NCI-H1417 (cell line): ENCODE results near the gene BTNL9.
A peak's percentile ranks its signal among the peaks of the same experiment; 100 is the strongest.
"Not testable (repeated sequence)": the region's sequence is repeated elsewhere in the genome, so short reads cannot be mapped to it uniquely, and the experiment has no call there.

Experiments used
- DNase-seq, 3 experiments: peaks; one replicate each; lab custom pipeline; 2025; lab: John Stamatoyannopoulos, UW

BTNL9 gene

DNA sequence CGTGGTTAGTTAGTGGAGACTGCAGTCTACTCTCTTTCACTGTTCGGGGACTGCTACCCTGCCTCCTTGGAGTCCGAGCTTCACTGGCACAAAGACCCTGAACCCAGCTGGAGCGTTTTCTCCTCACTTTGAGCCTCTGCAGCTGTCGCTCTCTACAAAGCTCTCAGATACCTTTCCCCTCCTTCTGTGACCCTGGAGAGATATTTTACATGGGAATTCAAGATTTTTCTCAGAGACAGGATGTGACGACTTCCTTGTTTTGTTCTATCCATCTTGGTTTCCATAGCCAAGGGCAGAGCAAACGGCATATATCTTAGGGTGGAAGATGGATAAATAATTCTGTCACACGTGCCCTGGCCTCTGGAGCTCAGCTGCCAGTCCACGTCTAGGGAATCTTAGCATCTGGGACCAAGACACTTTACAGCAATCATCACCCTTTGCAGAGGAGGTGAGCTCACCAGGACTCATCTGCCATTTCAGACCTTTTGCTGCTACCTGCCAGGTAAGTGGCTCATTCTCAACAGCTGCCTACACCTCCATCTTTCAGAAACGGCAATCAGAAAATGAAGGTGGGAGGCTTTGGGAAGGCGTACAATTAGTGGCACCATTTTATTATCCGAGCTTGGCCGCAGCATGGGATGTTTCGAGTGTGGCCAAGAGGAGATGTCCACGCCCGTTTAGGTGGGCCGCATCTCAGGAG is at the start of gene BTNL9:
Gene BTNL9 (plus strand): TSS at position 336 of the 700 bp plus-strand sequence. CDS start 5,224 bp downstream, outside the sequence.
- no peak for DNase-seq

DNA sequence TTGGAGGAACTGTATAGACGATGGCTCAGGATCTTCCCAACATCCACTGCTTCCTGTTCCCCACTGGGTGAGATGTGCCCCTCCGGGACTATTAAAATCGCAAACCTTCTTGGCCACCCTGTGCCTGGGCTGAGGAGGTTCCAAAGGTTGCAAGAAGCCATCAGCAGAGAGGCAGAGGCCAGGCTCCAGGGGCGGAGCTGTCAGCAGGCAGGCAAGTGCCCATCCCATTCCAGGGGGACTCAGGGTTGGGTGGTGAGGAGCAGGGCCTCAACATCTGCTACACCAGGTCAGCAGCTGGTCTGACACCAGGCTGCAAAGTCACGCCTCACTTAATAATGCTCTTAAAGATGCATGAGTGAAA is 49.2 kb upstream of the BTNL9 start:
- no peak for DNase-seq

DNA sequence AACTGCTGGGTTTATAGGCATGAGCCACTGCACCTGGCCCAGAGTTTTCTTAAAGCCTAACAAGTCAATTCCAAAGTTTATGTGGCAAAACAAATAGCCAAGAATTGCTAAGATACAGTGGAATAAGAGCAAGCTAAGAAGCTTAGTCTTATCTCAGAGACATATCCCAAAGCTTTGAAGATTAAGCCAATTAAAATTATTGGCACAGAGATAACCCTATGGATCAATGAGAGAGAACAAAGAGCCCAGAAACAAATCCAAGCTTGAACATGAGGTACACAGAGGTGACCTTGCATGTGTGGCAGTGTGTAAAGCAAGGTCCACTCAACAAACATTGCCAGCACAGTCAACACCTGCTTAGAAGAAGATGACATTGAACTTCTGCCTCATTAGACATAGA is 38.1 kb upstream of the BTNL9 start:
- DNase-seq, result no peak

DNA sequence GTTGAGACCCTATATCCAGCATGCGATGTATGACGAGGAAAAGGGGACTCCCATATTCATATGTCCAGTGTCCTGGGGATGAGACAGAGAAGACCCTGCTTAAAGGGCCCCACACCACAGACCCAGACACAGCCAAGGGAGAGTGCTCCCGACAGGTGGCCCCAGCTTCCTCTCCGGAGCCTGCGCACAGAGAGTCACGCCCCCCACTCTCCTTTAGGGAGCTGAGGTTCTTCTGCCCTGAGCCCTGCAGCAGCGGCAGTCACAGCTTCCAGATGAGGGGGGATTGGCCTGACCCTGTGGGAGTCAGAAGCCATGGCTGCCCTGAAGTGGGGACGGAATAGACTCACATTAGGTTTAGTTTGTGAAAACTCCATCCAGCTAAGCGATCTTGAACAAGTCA is 34.3 kb upstream of the BTNL9 start:
- peak in 1 of 3 experiments; percentile 0 for DNase-seq

DNA sequence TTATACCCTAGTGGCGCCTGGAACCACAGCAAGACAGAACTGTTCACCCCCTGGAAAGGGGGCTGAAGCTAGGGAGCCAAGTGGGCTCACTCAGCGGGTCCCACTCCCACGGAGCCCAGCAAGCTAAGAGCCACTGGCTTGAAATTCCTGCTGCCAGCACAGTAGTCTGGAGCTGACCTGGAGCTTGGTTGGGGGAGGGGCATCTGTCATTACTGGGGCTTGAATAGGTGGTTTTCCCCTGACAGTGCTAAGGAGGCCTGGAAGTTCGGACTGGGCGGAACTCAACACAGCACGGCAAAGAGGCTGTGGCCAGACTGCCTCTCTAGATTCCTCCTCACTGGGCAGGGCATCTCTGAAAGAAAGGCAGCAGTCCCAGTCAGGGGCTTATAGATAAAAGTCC is 31.9 kb upstream of the BTNL9 start:
- no peak for DNase-seq

DNA sequence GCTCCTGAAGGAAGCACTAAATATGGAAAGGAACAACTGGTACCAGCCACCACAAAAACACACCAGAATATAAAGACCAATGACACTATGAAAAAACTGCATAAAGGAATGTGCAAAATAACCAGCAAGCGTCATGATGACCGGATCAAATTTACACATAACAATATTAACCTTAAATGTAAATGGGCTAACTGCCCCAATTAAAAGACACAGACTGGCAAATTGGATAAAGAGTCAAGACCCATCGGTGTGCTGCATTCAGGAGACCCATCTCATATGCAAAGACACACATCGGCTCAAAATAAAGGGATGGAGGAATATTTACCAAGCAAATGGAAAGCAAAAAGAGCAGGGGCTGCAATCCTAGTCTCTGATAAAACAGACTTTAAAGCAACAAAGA is 30.0 kb upstream of the BTNL9 start:
- DNase-seq, result not testable (repeated sequence)

DNA sequence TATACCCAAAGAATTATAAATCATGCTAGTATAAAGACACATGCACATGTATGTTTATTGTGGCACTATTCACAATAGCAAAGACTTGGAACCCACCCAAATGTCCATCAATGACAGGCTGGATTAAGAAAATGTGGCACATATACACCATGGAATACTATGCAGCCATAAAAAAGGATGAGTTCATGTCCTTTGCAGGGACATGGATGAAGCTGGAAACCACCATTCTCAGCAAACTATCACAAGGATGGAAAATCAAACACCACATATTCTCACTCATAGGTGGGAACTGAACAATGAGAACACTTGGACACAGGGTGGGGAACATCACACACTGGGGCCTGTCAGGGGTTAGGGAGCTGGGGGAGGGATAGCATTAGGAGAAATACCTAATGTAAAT is 25.4 kb upstream of the BTNL9 start:
- not testable (repeated sequence) for DNase-seq

DNA sequence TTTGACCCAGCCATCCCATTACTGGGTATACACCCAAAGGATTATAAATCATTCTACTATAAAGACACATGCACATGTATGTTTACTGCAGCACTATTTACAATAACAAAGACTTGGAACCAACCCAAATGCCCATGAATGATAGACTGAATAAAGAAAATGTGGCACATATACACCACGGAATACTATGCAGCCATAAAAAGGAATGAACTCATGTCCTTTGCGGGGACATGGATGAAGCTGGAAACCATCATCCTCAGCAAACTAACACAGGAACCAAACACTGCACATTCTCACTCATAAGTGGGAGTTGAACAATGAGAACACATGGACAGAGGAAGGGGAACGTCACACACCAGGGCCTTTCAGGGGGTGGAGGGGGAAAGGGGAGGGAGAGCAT is 22.6 kb upstream of the BTNL9 start:
- DNase-seq, result not testable (repeated sequence)

DNA sequence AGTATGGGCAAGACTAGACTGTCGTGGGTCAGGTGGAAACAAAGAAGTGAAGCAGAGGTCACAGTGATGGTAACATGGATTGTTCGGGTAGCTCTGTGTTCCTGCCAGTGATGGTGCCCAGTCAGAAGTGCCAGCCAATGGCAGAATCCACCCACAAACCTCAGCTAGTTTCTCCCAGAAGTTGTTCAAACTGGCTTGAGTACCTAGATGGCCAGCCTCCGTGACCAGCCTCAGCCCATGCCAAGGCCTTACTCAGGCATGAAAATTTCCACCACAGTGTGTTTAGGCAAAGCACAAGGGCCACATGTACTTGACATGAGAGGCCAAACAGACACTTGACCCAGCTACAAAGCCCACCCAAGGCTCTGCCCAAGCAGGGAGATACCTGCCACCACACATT is 19.4 kb upstream of the BTNL9 start:
- DNase-seq, result no peak

DNA sequence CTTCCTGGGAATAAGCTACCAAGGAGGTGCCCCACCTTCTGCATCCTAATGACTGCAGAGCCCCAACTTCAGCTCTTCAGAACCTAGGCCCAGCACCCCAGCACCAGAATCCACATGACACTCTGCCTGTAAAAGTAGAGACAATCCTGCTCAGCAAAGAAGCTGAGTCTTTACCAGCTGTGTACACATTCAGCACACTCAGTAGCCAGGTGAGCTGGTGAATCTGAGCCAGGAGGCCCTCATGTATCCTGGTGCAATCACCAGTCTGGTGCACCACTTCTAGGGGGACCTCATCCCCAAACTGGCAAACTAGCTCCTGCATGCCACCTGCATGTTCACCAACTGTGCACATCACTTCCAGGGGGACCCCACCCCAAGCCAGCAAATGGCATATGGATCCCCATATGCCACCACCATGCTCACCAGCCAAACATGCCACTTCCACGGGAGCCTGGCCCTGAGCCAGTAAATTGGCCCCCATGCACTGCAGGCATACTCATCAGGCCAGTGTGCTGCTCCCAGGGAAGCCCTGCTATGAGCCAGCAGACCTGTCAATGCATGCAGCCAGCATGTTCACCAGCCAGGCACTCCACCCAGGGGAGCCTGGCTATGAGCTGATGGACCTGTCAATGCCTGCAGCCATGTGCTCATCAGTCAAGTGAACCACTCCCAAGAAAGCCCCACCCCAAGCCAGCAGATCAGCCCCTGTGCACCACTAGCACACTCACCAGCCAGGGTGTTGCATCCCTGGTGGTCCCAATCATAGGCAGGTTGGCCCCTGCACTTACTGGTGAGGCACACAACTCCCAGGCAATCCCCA is 15.6 kb upstream of the BTNL9 start:
- no peak for DNase-seq

DNA sequence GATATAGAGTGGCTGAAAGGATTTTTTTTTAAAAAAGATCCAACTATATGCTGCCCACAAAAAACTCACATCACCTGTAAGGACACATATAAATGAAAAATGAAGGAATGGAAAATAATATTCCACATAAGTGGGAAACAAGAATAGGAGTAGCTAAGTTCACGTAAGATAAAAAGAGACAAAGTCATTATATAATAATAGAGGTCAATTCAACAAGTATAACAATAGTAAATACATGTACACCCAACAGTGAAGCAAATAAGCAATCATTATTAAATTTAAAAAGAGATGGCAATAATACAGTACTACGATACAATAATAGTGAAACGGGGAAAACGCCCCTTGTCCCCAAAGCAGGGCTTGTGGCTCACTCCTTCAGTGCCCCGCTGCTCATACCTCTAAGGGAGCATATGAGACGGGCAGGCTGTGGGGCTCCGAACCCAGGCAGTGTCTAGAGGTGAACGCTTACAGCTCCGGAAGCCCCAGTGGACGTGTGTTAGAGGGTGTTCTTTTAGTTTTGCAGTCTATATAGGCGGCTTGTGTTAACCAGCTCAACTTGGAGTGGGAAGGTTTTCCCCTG is 12.5 kb upstream of the BTNL9 start:
- DNase-seq, result no peak

DNA sequence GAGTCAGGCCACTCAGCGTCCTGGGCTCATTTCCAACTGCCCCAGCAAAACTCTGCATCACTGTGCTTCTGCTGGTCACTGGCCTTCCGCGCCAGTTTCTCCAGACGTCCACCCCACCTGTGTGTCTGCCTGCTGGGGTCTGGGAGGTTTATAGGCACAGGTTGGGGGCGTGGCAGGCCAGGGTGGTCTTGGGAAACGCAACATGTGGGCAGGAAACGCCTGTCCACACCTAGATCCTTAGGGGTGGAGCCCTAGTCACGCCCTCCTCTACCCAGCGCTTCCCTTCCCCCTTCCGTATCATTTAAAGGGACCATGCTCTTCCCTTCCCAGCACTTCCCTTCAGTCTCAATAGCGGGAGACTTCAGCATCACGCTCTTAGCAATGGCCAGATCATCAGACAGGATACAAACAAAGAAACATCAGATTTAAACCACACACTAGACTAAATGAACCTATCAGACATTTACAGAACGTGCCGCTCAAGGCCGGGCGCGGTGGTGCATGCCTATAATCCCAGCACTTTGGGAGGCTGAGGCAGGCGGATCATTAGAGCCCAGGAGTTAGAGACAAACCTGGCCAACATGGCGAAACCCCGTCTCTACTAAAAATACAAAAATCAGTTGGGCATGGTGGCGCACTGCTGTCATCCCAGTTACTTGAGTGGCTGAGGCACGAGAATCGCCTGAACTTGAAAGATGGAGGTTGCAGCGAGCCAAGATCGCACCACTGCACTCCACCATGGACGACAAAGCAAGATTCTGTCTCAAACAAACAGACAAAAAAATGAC is 11.8 kb upstream of the BTNL9 start:
- DNase-seq, result no peak

DNA sequence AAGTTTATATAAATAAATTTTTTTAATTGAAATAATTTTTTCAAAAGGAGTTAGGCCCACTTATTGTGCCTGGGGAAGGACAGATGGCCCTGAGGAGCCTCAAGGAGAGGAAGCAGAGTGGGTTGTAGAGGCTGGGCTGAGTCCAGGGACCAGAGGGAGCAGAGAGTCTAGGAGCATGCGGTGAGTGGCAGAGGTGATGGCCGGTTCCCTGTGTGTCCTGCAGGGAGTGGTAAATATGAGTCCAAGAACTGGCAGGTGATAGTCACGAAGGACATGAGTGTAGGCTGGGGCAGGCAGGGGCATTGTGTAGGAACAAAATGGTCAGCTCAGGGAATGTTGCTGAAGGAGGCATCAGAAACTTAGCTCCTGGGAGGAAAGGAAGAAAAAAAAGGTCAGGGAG is 8.3 kb upstream of the BTNL9 start:
- DNase-seq, result no peak

DNA sequence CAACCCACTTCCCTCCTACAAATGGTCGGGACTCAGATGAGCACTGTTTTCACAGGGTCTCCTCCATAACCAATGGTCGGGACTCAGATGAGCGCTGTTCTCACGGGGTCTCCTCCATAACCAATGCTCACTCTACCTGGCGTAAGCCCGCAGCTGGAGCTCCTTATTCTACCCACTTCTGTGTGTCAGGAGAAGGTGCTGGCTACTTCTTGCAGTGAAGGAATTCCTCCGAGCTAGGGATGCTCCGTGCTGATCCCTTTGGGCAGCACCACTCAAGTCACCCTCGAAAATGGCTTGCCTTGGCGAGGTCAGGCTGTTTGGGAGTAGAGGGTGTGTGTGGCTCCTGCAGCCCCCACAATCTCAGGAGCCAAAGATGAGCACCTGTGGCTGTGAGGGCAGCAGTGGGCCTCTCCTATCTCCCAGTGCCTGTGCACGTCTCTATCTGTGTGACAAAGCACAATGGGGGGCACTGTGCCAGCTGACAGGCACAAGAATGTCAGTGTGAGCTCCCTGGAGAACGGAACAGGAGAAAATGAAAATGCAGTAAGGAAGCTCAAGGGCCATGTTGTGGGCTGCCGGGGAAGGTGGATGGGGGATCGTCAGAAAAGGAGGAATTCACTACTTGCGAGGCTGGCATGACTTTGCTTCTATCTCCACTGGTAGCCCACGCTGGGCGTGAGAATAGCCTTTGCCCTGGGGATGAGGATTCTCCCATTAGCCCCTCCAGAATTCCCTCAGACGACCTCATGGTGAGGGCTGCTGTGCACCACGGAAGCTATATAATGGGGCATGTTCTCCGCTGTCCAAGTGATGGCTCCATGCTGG is 3.9 kb upstream of the BTNL9 start:
- DNase-seq, result no peak

DNA sequence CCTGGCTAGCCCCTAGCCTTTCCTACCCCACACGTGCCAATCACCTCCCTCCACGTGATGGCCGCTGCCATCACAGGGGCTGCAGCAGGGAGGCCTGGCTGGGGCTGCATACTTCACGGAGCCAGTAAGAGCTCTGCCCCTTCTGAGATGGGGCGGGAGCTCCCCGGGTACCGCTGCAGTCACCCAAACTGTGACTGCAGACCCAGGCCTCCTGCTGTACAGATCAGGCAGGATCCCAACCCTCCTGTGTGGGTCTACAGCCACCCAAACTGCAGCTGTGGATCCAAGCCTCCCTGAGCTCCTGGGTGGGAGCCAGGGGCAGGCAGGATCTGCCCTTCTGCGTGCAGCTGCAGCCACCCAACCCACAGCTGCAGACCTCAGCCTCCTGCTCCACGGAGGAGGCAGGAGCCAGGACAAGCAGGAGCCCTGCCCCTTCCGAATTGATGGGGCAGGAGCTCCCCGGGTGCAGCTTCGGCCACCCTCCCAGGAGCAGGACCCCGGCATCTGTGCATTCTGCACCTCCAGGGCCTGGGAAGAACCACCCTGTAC is 3.2 kb upstream of the BTNL9 start:
- DNase-seq, result no peak

DNA sequence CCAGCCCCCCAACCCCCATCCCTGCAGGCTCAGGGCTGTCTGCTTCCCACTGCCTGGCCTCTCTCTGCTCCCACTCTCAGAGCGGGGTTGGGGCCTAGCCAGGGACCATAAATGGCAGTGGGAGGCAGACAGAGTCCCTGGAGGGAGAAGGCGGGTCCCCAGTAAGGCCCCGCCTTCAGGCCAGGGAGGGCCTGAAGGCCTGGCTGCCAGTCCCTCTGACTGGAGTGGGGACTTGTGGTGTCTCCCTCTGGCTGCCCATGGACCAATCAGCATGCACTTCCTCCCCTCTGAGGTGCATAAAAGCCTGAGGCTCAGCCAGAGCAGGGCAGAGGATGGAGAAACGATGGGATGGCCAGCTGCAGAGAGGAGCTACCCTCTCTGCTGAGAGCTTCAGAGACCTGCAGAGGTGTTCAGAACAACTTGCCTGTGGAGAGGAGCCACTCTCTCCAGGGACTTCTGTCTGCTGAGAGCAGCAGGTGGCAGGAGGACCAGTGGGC is 2.7 kb upstream of the BTNL9 start:
- no peak for DNase-seq

DNA sequence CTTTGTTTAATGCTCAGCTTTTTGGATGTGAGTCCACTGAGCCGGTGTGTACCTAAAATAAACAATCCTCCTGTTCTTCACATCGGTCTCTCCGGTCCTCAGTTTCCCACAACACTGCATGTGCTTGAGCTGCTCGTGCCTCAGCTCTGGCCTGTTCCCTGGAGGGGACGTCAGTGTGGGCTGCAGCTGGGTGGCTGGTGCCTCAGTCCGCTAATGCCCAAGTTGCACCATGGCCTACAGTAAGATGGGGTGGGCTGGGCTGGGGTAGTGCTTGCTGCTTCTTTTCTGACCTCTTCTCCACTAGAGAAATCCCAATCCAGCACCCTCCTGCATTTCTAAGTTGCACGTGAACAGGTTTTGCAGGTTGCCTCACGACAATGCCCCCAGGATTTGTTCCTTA is 595 bp upstream of the BTNL9 start:
- DNase-seq, result no peak

DNA sequence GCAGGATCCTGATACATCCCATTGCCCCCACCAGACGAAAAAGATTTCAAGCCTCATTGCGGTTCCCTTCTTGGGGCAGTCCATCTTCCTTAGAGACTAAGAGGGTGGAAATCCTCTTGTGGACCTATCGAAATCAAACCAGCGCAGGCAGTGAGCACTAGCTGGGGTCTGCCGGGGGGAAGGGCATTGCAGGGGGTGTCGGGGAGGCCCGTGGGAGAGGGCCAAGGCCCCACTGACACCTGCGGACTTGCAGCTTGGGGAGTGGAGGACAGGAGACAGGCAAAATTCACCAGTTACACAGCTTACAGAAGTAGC is 522 bp downstream of the BTNL9 start:
- no peak for DNase-seq

DNA sequence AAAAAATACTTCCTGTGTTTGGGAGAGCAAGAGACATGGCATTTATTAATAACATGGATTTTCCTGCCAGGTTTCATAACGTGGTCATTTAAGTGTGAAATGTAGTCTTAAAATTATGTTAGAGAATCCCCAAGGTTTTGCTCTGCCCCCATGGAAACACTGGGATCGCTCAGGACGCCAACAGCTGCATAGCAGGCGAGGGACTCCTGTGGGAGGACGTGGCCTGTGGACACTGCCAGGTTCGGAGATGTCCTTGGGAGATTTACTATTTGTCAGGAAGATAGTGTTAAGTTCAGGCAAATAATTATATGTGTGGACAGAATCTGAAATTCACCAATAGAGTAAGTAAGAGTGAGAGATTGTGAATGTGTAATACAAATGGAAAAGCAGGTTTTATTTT is 977 bp downstream of the BTNL9 start:
- DNase-seq, result no peak

DNA sequence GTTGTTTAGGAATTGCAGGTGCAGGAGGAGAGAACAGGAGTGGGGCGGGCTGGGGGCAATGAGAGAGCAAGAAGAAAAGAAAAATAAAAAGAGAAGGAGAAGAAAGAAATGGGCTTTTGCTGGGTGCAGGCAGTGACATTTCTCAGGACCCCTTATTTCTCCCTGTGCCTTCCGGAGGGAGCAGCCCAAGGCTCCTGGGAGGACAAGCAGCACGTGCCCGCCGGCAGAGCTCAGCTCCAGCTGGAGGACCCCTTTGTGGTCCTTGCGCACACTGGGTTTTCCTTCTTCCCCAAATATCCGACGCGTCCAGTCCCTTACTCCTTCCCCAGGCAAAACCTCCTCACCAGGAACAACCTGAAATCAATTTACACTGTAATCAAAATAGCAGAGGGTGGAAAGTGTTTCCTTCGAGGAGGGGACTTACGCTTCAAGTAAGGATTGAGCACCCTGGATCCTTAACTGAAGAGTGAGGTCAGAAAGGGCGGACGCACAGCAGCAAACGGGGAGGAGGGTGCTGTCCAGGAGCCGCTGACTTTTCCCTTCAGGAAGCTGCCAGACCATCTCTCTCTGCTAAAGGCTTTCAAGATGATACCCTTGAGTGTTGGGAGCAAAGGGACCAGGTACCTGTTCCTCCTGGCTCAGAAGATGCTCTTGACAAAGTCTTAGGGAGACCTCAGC is 2.1 kb downstream of the BTNL9 start:
- no peak for DNase-seq

DNA sequence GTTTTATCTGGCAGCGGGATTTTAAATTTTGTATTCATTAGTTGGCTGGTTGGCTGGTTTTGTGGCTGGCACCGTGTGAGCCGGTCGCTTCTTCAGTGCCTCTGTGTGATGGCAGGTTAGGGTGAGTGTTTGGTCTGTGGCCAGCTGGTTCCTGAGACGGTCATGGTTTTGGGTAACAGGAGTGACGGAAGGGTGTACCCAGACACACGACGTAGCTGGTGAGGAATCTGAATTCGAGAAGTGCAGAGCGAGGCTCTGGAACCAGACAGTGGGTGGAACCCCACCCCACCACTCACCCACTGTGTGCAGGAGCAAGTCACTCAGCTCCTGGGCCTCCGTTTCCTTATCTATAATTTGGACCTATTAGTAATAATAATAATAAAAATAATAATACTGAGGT is 2.7 kb downstream of the BTNL9 start:
- DNase-seq, result no peak
